Right cardiac atrium (tissue), 5 donors: ENCODE measurements around the gene DYDC1. TPM values are rescaled to one million over a fixed set of nuclear protein-coding genes. Genes with fewer than 3 reads are reported as not detected.

Experiments used
- polyA plus RNA-seq: library from polyadenylated mRNA; stranded (reverse); fragments of 200-250 nt; gene quantifications from one replicate; pipeline ENCODE4 v1.2.3, GENCODE V29; 2013
- total RNA-seq, 4 donors: library from RNA; stranded (reverse); fragmentation: NEBNext Ultra II Directional; extraction: Animal tissue kit (Norgen Biotek cat#: 25700); gene quantifications; one replicate each; pipeline ENCODE4 v1.2.1, GENCODE V29; 2021
- donor health status: healthy with polysubstance abuse.
- donor health status: DM: no; HTN: yes; CAD: no.
- donor health status: DM: no; HTN: no; CAD: no.
- donor health status: DM: no; HTN: yes; CAD: no; lungs with severe emphysema.
- donor health status: DM: yes; HTN: yes; CAD: no.

Gene DYDC1
- total and polyA plus RNA-seq, 5 donors: not detected

Other genes starting within 250 kb of the DYDC1 start
- 10 to 100 TPM; 47.5 to 92.2 (median 61.2) TPM for gene PLAC9, start 224.0 kb downstream of the DYDC1 start, total RNA-seq
- 78.6 TPM for gene PLAC9, start 224.0 kb downstream of the DYDC1 start, polyA plus RNA-seq
- gene ANXA11, start 151.2 kb downstream of the DYDC1 start, total RNA-seq: 100 to 1,000 TPM; 371 to 451 (median 403) TPM
- gene ANXA11, start 151.2 kb downstream of the DYDC1 start, polyA plus RNA-seq: 232 TPM
- gene MAT1A, start 67.1 kb downstream of the DYDC1 start, total RNA-seq: under 1 TPM in 3 of 4 donors, not detected in 1; 0.09 to 0.25 (median 0.20) TPM
- 0.11 TPM for gene MAT1A, start 67.1 kb downstream of the DYDC1 start, polyA plus RNA-seq
- not detected for gene DYDC2, start within 50 bp of the DYDC1 start, total RNA-seq
- gene DYDC2, start within 50 bp of the DYDC1 start, polyA plus RNA-seq: not detected
- gene PRXL2A, start 51.8 kb upstream of the DYDC1 start, total RNA-seq: 100 to 1,000 TPM in 2 of 4 donors, 10 to 100 TPM in 2; 91.3 to 162 (median 100) TPM
- 105 TPM for gene PRXL2A, start 51.8 kb upstream of the DYDC1 start, polyA plus RNA-seq
- gene TSPAN14, start 97.6 kb upstream of the DYDC1 start, total RNA-seq: 10 to 100 TPM; 24.4 to 44.1 (median 34.1) TPM
- 27.6 TPM for gene TSPAN14, start 97.6 kb upstream of the DYDC1 start, polyA plus RNA-seq
- not detected for gene SH2D4B, start 181.1 kb upstream of the DYDC1 start, total RNA-seq
- not detected for gene SH2D4B, start 181.1 kb upstream of the DYDC1 start, polyA plus RNA-seq